Measurements from ENCODE around the gene TMEM181.
A peak's percentile ranks its signal among the peaks of the same experiment; 100 is the strongest.
"Not testable (repeated sequence)": the region's sequence is repeated elsewhere in the genome, so short reads cannot be mapped to it uniquely, and the experiment has no call there.

Gene TMEM181

GRCh38 chr6:158524311-158524710 is 35.6 kb upstream of the TMEM181 start:
- no peaks in the 10 kb centered on the region for H3K4me1 ChIP-seq (ENCODE audit: insufficient read depth, low read length)
- no peak overlapping the region for H3K9ac ChIP-seq (ENCODE audit: low read depth, low read length)
- no peaks in the 10 kb centered on the region for H3K36me3 ChIP-seq (ENCODE audit: insufficient read depth, low read length)
- H3K9me3 ChIP-seq (ENCODE audit: control insufficient read depth, insufficient read depth, low read length) = no peaks in the 10 kb centered on the region

- not testable (repeated sequence) for H3K4me1 ChIP-seq (ENCODE audit: insufficient read depth, low read length); H3K36me3 ChIP-seq (ENCODE audit: insufficient read depth, low read length); H3K9ac ChIP-seq (ENCODE audit: low read depth, low read length); H3K9me3 ChIP-seq (ENCODE audit: control insufficient read depth, insufficient read depth, low read length)
Observed at GRCh38 chr6:158527858-158528257, 32.0 kb upstream of the TMEM181 start.

GRCh38 chr6:158528826-158529225 is 31.1 kb upstream of the TMEM181 start:
- no peak overlapping the region for H3K9ac ChIP-seq (ENCODE audit: low read depth, low read length)
- H3K4me1 ChIP-seq (ENCODE audit: insufficient read depth, low read length) = no peaks in the 10 kb centered on the region
- H3K36me3 ChIP-seq (ENCODE audit: insufficient read depth, low read length) = no peaks in the 10 kb centered on the region
- H3K9me3 ChIP-seq (ENCODE audit: control insufficient read depth, insufficient read depth, low read length) = no peaks in the 10 kb centered on the region

- Histone ChIP-seq H3K4me1 (ENCODE audit: insufficient read depth, low read length) (no peaks in the 10 kb centered on the region), H3K36me3 (ENCODE audit: insufficient read depth, low read length) (no peaks in the 10 kb centered on the region), H3K9ac (ENCODE audit: low read depth, low read length) (no peak overlapping the region), H3K9me3 (ENCODE audit: control insufficient read depth, insufficient read depth, low read length) (no peaks in the 10 kb centered on the region)
Observed at GRCh38 chr6:158529629-158530028, 30.3 kb upstream of the TMEM181 start.

- peaks cover 5% of the 10 kb centered on the region; the same call in 1 of the 2 replicates for H3K4me1 ChIP-seq (ENCODE audit: insufficient read depth, low read length)
- no peak overlapping the region for H3K9ac ChIP-seq (ENCODE audit: low read depth, low read length)
- no peaks in the 10 kb centered on the region for H3K36me3 ChIP-seq (ENCODE audit: insufficient read depth, low read length)
- H3K9me3 ChIP-seq (ENCODE audit: control insufficient read depth, insufficient read depth, low read length) = no peaks in the 10 kb centered on the region
Observed at GRCh38 chr6:158531566-158531965, 28.3 kb upstream of the TMEM181 start.

- peaks cover 5% of the 10 kb centered on the region; the same call in 1 of the 2 replicates for H3K4me1 ChIP-seq (ENCODE audit: insufficient read depth, low read length)
- H3K36me3 ChIP-seq (ENCODE audit: insufficient read depth, low read length) = no peaks in the 10 kb centered on the region
- no peaks in the 10 kb centered on the region for H3K9me3 ChIP-seq (ENCODE audit: control insufficient read depth, insufficient read depth, low read length)
- no peak overlapping the region for H3K9ac ChIP-seq (ENCODE audit: low read depth, low read length)
Observed at GRCh38 chr6:158531970-158532369, 27.9 kb upstream of the TMEM181 start.

- Histone ChIP-seq H3K9me3 (ENCODE audit: control insufficient read depth, insufficient read depth, low read length) (no peaks in the 10 kb centered on the region), H3K36me3 (ENCODE audit: insufficient read depth, low read length) (no peaks in the 10 kb centered on the region), H3K4me1 (ENCODE audit: insufficient read depth, low read length) (peaks cover 5% of the 10 kb centered on the region), H3K9ac (ENCODE audit: low read depth, low read length) (peak overlapping the region; percentile 70; the same call in 1 of the 2 replicates)
Observed at GRCh38 chr6:158536084-158536890, 23.6 kb upstream of the TMEM181 start.

GRCh38 chr6:158536891-158537798 is 22.7 kb upstream of the TMEM181 start:
- H3K9ac ChIP-seq (ENCODE audit: low read depth, low read length) = peak overlapping the region; percentile 70; the same call in 1 of the 2 replicates
- peaks cover 5% of the 10 kb centered on the region for H3K4me1 ChIP-seq (ENCODE audit: insufficient read depth, low read length)
- no peaks in the 10 kb centered on the region for H3K36me3 ChIP-seq (ENCODE audit: insufficient read depth, low read length)
- no peaks in the 10 kb centered on the region for H3K9me3 ChIP-seq (ENCODE audit: control insufficient read depth, insufficient read depth, low read length)

- Histone ChIP-seq H3K36me3 (ENCODE audit: insufficient read depth, low read length) (no peaks in the 10 kb centered on the region), H3K9ac (ENCODE audit: low read depth, low read length) (no peak overlapping the region), H3K9me3 (ENCODE audit: control insufficient read depth, insufficient read depth, low read length) (no peaks in the 10 kb centered on the region), H3K4me1 (ENCODE audit: insufficient read depth, low read length) (peaks cover 5% of the 10 kb centered on the region)
Observed at GRCh38 chr6:158538741-158539140, 21.1 kb upstream of the TMEM181 start.

- no peaks in the 10 kb centered on the region for H3K36me3 ChIP-seq (ENCODE audit: insufficient read depth, low read length)
- H3K9ac ChIP-seq (ENCODE audit: low read depth, low read length) = no peak overlapping the region
- peaks cover 5% of the 10 kb centered on the region for H3K4me1 ChIP-seq (ENCODE audit: insufficient read depth, low read length)
- no peaks in the 10 kb centered on the region for H3K9me3 ChIP-seq (ENCODE audit: control insufficient read depth, insufficient read depth, low read length)
Observed at GRCh38 chr6:158539413-158539812, 20.5 kb upstream of the TMEM181 start.

- no peak overlapping the region for H3K9ac ChIP-seq (ENCODE audit: low read depth, low read length)
- H3K9me3 ChIP-seq (ENCODE audit: control insufficient read depth, insufficient read depth, low read length) = no peaks in the 10 kb centered on the region
- no peaks in the 10 kb centered on the region for H3K36me3 ChIP-seq (ENCODE audit: insufficient read depth, low read length)
- peaks cover 5% of the 10 kb centered on the region for H3K4me1 ChIP-seq (ENCODE audit: insufficient read depth, low read length)
Observed at GRCh38 chr6:158539881-158540280, 20.0 kb upstream of the TMEM181 start.

GRCh38 chr6:158543606-158544185 is 16.2 kb upstream of the TMEM181 start:
- Histone ChIP-seq H3K4me1 (ENCODE audit: insufficient read depth, low read length) (peaks cover 8% of the 10 kb centered on the region), H3K9ac (ENCODE audit: low read depth, low read length) (no peak overlapping the region)

GRCh38 chr6:158544428-158544827 is 15.5 kb upstream of the TMEM181 start:
- H3K9me3 ChIP-seq (ENCODE audit: control insufficient read depth, insufficient read depth, low read length) = no peaks in the 10 kb centered on the region
- peaks cover 9% of the 10 kb centered on the region for H3K4me1 ChIP-seq (ENCODE audit: insufficient read depth, low read length)
- H3K36me3 ChIP-seq (ENCODE audit: insufficient read depth, low read length) = no peaks in the 10 kb centered on the region
- H3K9ac ChIP-seq (ENCODE audit: low read depth, low read length) = no peak overlapping the region

More at GRCh38 chr6:158543606-158544185, 16.2 kb upstream of the TMEM181 start:
- no peaks in the 10 kb centered on the region for H3K9me3 ChIP-seq (ENCODE audit: control insufficient read depth, insufficient read depth, low read length)
- no peaks in the 10 kb centered on the region for H3K36me3 ChIP-seq (ENCODE audit: insufficient read depth, low read length)

Data from ES-I3 (cell line).